BLaER1 (cell line): ENCODE data around the gene SLC35E1.

Source experiments
- H3K27ac ChIP-seq: shearing (Covaris generic); formaldehyde crosslinking; 2 replicates; pipeline ENCODE4 v1.8.1; 2022
- H3K27me3 ChIP-seq: shearing (Covaris generic); formaldehyde crosslinking; 2 replicates; pipeline ENCODE4 v1.8.1; 2022
- H3K36me3 ChIP-seq: shearing (Covaris generic); formaldehyde crosslinking; 2 replicates; pipeline ENCODE4 v1.8.1; 2022
- H3K4me1 ChIP-seq: shearing (Covaris generic); formaldehyde crosslinking; 2 replicates; pipeline ENCODE4 v1.8.1; 2022
- H3K4me2 ChIP-seq: shearing (Covaris generic); formaldehyde crosslinking; 2 replicates; pipeline ENCODE4 v1.8.1; 2022
- H3K4me3 ChIP-seq: shearing (Covaris generic); formaldehyde crosslinking; 2 replicates; pipeline ENCODE4 v1.8.1; 2022
- H3K9ac ChIP-seq: shearing (Covaris generic); formaldehyde crosslinking; 2 replicates; pipeline ENCODE4 v1.8.1; 2022
- H3K9me3 ChIP-seq: shearing (Covaris generic); formaldehyde crosslinking; 2 replicates; pipeline ENCODE4 v1.8.1; 2022
- H4K20me1 ChIP-seq: shearing (Covaris generic); formaldehyde crosslinking; 2 replicates; pipeline ENCODE4 v1.8.1; 2022
- Cebpa-rat ChIP-seq: shearing (Covaris generic); IDR thresholded peaks from 2 replicates; pipeline ENCODE4 v1.8.1; 2022

SLC35E1 gene

DNA sequence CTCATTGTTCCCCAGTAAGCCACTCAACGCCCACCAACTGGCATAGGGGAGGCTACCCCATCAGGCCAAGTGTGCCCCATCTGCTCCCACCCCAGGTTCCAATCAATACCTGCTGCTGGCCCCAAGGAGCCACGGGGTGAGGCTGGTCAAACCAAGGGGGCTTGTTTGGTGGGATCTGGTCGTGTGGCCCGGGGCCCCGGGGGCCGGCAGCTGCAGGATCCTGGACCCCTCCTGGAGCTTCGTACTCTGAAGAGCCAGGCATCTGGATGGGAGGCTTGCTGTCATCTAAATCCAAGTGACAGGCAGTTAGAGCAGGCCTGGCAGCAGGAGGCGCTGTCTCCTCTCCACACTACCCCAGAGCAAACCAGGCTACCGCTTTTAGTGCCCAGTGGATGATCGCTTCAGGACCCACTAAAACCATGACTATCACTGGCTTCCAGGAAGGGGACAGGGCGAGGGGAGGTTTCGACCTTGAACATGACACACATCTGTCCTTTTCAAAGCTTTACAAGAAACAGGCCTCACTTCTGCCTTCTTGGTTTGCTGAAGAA, 44.2 kb downstream of the SLC35E1 start:
- Histone ChIP-seq H3K4me1 (no peaks in the 10 kb centered on the region), H3K9ac (no peak overlapping the region), H3K9me3 (no peaks in the 10 kb centered on the region), H3K4me2 (no peak overlapping the region), H4K20me1 (peaks cover 100% of the 10 kb centered on the region), H3K4me3 (no peak overlapping the region), H3K27me3 (no peaks in the 10 kb centered on the region), H3K36me3 (peaks cover 100% of the 10 kb centered on the region), H3K27ac (no peak overlapping the region)
- TF ChIP-seq Cebpa-rat, result no peak

DNA sequence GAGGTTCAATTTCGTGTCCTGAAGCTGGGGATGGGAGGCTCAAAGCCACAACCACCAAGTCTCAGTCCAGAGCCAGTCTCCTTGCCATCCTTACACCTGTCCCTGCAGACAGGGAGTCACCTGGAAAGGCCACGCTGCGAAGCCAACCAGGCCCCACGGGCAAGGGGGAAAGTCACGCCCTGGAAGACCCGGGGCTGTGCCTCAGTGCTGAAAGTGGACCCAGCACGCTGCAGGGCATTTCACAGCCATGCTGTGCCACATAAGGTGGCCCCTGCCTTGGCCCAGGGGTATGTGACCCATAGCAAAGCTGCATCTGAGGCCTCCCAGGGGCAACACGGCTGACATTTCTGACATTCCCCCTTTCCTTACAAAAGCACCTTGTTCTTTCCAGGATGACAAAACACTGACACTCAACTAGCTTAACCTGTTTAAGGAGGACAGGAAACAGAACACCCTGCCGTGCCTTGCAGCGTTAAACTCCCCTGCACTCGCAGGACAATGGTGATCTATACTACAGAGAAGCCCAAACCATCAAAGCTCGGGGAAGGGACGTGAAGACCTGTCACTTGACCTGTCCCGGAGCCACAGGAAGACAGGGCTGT, 44.8 kb downstream of the SLC35E1 start:
- Histone ChIP-seq H3K27me3 (no peaks in the 10 kb centered on the region), H3K9ac (no peak overlapping the region), H3K4me1 (no peaks in the 10 kb centered on the region), H3K9me3 (no peaks in the 10 kb centered on the region), H3K27ac (no peak overlapping the region), H3K4me3 (no peak overlapping the region), H3K36me3 (peaks cover 100% of the 10 kb centered on the region), H3K4me2 (no peak overlapping the region), H4K20me1 (peaks cover 100% of the 10 kb centered on the region)
- no peak for TF ChIP-seq Cebpa-rat

DNA sequence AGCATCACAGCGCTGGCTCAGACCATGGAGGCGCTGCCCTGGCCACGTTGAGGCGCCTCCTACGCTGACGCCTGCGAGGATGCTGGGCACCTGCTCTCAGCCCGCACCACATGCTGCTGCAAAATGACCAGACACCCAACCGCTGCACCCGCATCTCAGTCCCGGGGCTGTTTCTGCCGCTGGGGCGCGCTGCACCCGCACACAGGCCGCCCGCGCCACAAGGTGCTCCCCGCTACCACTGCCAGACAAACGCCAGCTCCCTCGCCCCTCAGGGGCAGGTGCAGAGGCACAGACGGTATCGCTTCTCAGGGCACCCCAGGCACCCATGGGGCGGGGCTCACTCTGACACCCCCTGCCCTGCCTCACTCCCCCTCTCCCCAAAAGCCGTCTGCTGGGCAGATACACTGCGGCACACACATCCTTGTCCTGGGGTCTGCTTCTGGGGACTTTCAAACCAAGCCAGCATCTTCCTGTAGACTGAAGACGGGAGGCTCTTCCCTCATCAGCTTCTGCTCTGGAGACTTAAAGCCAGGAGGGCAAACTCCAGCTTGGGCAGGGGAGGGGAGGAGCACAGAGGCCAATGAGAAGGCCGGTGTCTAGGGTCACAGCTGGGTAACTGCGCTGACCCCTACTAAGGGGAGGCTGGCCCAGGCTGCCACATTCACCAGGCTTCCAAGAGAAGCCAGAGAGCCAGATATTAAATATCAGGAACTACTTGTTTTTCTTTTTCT, 46.3 kb downstream of the SLC35E1 start:
- no peaks in the 10 kb centered on the region for H3K27me3 ChIP-seq
- H3K9me3 ChIP-seq, result no peaks in the 10 kb centered on the region
- H3K4me3 ChIP-seq, result no peak overlapping the region
- no peaks in the 10 kb centered on the region for H3K4me1 ChIP-seq
- H3K36me3 ChIP-seq, result peaks cover 100% of the 10 kb centered on the region
- H3K9ac ChIP-seq, result no peak overlapping the region
- H3K4me2 ChIP-seq, result no peak overlapping the region
- no peak for TF ChIP-seq Cebpa-rat
- no peak overlapping the region for H3K27ac ChIP-seq
- H4K20me1 ChIP-seq, result peaks cover 97% of the 10 kb centered on the region

DNA sequence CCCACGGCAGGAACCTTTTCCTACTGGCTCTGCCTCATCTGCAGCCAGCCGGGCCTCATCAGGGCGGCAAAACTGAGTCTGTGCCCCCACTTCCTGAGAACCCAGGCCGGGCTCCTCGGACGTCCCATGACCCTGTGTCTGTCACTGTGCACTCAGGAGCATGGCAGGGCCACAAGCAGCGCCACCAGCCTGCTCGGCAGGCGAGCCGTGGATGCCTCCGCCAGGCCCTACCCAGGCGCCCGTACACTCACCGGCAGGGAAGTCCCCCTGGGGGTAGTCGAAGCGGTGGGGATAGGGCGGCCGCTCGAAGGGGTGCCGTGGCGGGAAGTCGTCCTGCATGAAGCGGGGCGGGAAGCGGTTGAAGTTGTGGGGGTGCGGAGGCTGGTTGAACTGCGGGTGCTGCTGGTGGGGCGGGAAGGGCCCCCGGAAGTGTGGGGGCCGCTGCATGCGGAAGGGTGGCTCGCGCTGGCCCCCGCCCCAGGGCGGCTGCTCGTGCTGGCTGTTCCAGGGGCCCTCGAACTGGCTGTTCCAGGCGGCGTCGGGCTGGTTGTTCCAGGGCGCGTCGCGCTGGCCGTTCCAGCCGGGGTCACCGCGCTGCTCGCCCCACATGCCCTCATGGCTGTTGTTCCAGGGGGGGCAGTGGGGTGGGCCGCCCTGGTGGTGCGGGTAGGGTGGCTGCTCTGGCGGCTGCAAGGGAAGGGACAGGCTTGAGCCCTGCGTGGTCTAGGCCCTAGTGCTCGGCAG, 47.1 kb downstream of the SLC35E1 start:
- Histone ChIP-seq H3K4me2 (no peak overlapping the region), H3K27me3 (no peaks in the 10 kb centered on the region), H3K4me3 (no peak overlapping the region), H4K20me1 (peaks cover 97% of the 10 kb centered on the region), H3K9me3 (no peaks in the 10 kb centered on the region), H3K27ac (no peak overlapping the region), H3K4me1 (no peaks in the 10 kb centered on the region), H3K9ac (no peak overlapping the region), H3K36me3 (peaks cover 100% of the 10 kb centered on the region)
- no peak for TF ChIP-seq Cebpa-rat

DNA sequence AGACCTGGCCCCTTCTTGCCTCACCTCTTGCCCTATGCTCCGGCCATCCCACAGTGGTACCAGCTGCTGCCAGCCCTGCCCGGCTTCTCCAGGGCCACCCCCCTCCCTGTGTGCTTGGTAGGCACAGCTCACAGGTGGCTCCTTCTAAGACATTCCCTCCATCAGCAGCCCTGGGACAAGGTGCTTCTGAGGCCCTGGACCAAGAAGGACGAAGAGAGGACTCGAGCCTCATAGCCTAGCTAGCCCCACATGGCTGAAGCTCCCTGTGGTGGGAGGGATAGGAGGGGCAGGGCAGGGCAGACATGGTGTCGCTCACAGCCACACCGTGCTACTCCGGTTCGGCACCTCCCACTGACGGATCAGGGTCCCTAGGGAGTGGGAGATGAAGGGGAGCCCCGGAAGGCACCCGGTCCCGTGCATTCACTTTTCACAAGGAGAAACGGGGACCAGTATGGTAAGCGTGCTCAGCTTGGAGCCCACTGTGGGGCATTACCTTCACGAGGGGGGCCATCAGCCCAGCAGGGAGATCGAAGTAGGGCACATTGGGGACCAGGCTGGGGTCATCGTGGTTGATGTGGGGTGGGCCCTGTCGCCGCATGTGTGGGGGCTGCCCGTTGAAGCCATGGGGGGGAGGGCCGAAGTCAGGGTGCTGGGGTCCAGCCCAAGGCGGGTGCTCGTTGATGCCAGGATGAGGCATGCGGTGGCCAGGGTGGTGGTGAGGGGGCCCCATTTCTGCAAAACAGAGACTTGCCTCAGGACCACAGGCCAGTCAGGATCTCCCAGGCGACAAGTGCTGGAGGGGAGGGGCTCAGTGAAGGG, 49.4 kb downstream of the SLC35E1 start:
- no peak for TF ChIP-seq Cebpa-rat
- Histone ChIP-seq H3K36me3 (peaks cover 100% of the 10 kb centered on the region), H3K4me1 (no peaks in the 10 kb centered on the region)

DNA sequence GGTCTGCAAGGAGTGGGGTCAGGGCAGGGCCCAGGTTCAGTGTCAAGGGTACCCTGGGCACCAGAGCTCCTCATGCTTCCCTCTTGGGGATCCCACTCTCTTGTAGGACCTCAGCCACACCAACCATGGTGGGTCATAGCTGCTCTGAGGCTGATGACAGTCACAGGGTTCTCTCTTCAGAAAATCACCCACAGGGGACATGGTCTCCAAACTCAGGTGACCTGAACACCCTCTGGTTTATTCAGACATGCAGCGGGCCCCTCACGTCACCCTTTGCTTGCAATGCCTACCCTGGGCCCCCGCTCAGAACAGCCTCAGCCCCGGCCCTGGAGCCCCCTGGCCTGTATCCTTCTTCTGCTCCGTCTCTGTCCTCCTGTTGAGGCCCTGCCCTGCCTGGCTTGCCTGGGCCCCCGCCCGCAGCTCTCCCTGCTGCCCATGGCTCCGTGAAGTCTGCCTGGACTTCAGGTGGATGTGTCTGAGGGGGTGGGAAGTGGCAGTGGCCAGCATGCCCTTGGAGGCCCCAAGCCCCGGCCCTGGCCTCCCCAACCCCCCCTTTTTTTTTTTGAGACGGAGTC, 50.4 kb downstream of the SLC35E1 start:
- no peak overlapping the region for H3K4me2 ChIP-seq
- peaks cover 100% of the 10 kb centered on the region for H3K36me3 ChIP-seq
- TF ChIP-seq Cebpa-rat, result no peak

More for the DNA sequence above, 49.4 kb downstream of the SLC35E1 start:
- Histone ChIP-seq H3K27ac (no peak overlapping the region), H3K27me3 (no peaks in the 10 kb centered on the region), H3K9me3 (no peaks in the 10 kb centered on the region), H3K4me2 (no peak overlapping the region), H3K9ac (no peak overlapping the region), H3K4me3 (no peak overlapping the region), H4K20me1 (peaks cover 97% of the 10 kb centered on the region)

DNA sequence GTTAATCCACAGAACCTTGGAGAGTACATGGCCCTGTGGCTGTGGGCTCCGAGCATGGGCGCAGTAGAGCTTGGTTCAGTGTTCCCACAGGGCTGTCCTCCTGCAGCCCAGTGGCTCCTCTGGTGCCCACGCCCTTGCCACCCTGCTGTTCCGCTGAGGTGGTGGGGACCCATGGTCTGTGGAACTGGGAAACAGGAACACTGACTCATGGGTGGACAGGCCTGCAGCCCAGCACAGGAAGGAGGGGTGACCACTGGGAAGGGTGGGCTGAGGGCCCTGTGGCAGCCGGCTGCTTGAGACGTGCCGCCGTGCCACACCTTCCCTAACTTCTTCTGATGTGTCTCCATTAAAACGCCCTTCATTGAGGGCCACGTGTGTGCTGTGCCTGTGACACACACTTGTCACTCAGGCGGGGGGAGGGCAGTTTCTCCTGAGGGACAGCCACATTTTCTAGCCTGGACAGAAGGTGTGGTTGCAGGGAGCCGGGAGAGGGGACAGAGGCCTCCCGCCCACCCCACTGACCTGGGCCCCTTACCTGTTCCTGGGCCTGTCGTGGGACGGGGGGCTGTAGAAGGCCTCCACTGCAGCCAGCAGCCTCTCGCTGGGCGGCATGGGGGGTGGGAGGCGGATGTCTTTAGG, 51.1 kb downstream of the SLC35E1 start:
- no peaks in the 10 kb centered on the region for H3K4me1 ChIP-seq
- H3K4me3 ChIP-seq, result no peak overlapping the region
- no peaks in the 10 kb centered on the region for H3K9me3 ChIP-seq
- no peaks in the 10 kb centered on the region for H3K27me3 ChIP-seq
- H3K27ac ChIP-seq, result no peak overlapping the region
- no peak overlapping the region for H3K9ac ChIP-seq
- H3K4me2 ChIP-seq, result no peak overlapping the region
- TF ChIP-seq Cebpa-rat, result no peak
- peaks cover 96% of the 10 kb centered on the region for H4K20me1 ChIP-seq
- peaks cover 100% of the 10 kb centered on the region for H3K36me3 ChIP-seq

More for the DNA sequence above, 50.4 kb downstream of the SLC35E1 start:
- H4K20me1 ChIP-seq, result peaks cover 97% of the 10 kb centered on the region
- H3K4me3 ChIP-seq, result no peak overlapping the region
- H3K9me3 ChIP-seq, result no peaks in the 10 kb centered on the region
- no peak overlapping the region for H3K27ac ChIP-seq
- no peaks in the 10 kb centered on the region for H3K4me1 ChIP-seq
- H3K27me3 ChIP-seq, result no peaks in the 10 kb centered on the region
- no peak overlapping the region for H3K9ac ChIP-seq

DNA sequence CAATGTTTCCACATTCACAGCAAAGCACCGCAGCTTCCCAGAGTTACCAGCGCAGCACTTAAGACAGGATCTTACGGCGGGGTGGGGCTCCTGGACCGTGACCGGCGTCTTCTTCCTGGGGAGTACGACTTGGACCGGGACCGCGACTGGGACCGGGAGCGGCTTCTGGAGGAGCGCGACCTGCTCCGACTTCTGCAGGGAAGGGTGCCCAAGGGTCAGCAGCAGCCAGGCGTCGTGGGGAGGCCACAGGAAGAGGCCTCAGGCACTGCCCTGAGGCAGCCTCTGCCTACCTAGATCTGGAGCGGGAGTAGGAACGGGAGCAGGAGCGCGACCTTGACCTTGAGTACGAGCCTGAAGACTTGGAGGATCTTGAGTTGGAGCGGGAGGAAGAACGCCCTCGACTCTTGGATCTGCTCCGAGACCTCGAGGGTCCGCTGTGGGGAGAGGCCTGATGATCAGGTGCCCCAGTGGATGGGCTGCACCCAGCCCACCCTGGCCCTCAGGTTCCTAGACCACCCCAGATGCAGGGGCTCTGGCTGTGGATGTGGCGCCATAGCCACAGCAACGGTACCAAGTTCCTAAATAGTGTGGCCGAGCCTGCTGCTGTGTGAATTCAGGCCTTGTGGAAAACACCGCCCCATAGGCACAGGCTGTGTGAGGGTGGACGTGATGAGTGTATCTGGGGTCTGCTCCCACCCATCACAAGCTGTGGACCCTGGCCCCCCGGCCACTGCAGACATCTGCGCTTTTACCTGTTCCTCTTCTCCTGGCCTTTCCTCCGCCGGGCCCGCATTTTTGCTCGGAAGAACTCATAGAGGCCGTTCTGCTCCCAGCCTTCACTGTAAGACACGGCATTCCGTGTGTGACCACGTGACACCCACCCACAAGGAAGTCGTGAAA, 51.9 kb downstream of the SLC35E1 start:
- H3K9ac ChIP-seq, result no peak overlapping the region
- H3K36me3 ChIP-seq, result peaks cover 96% of the 10 kb centered on the region
- no peak overlapping the region for H3K4me2 ChIP-seq
- no peak for TF ChIP-seq Cebpa-rat
- H4K20me1 ChIP-seq, result peaks cover 88% of the 10 kb centered on the region
- no peaks in the 10 kb centered on the region for H3K4me1 ChIP-seq
- H3K27me3 ChIP-seq, result no peaks in the 10 kb centered on the region
- H3K4me3 ChIP-seq, result no peak overlapping the region
- no peak overlapping the region for H3K27ac ChIP-seq
- H3K9me3 ChIP-seq, result no peaks in the 10 kb centered on the region
